GM19455 (cell line): Measurements from ENCODE around the gene SIGLEC11.
"Not testable (repeated sequence)": the region's sequence is repeated elsewhere in the genome, so short reads cannot be mapped to it uniquely, and the experiment has no call there.

Experiments
- ATAC-seq: cut with Tn5 transposase; IDR thresholded peaks from one replicate; pipeline ENCODE4 v1.9.1; 2021; ENCODE audit not compliant: unreplicated experiment

SIGLEC11 gene

GRCh38 chr19:49981603-49982593, 20.9 kb upstream of the SIGLEC11 start:
- no peak for ATAC-seq

- no peak for ATAC-seq
Observed at GRCh38 chr19:49978324-49978723, 17.4 kb upstream of the SIGLEC11 start.

GRCh38 chr19:49977881-49978280, 16.9 kb upstream of the SIGLEC11 start:
- ATAC-seq: no peak

- ATAC-seq: no peak
Observed at GRCh38 chr19:49977076-49977475, 16.1 kb upstream of the SIGLEC11 start.

GRCh38 chr19:49976496-49976895, 15.5 kb upstream of the SIGLEC11 start:
- ATAC-seq: no peak

GRCh38 chr19:49975051-49975450, 14.1 kb upstream of the SIGLEC11 start:
- no peak for ATAC-seq

- ATAC-seq: no peak
Observed at GRCh38 chr19:49973987-49974386, 13.0 kb upstream of the SIGLEC11 start.

- ATAC-seq: no peak
Observed at GRCh38 chr19:49972841-49973240, 11.9 kb upstream of the SIGLEC11 start.

- ATAC-seq: no peak
Observed at GRCh38 chr19:49971991-49972411, 11.0 kb upstream of the SIGLEC11 start.

GRCh38 chr19:49969355-49969754, 8.4 kb upstream of the SIGLEC11 start:
- ATAC-seq: not testable (repeated sequence)

- ATAC-seq: no peak
Observed at GRCh38 chr19:49968279-49968922, 7.4 kb upstream of the SIGLEC11 start.

- not testable (repeated sequence) for ATAC-seq
Observed at GRCh38 chr19:49959892-49960291, 1.1 kb downstream of the SIGLEC11 start.

GRCh38 chr19:49958596-49958995, 2.4 kb downstream of the SIGLEC11 start:
- not testable (repeated sequence) for ATAC-seq

- not testable (repeated sequence) for ATAC-seq
Observed at GRCh38 chr19:49958144-49958543, 2.8 kb downstream of the SIGLEC11 start.

- no peak for ATAC-seq
Observed at GRCh38 chr19:49957262-49957915, 3.6 kb downstream of the SIGLEC11 start.

- ATAC-seq: no peak
Observed at GRCh38 chr19:49956115-49956495, 4.9 kb downstream of the SIGLEC11 start.

GRCh38 chr19:49954933-49955332, 6.0 kb downstream of the SIGLEC11 start:
- ATAC-seq: no peak

- no peak for ATAC-seq
Observed at GRCh38 chr19:49954092-49954829, 6.7 kb downstream of the SIGLEC11 start.

GRCh38 chr19:49953416-49953815, 7.6 kb downstream of the SIGLEC11 start:
- ATAC-seq: no peak

GRCh38 chr19:49952906-49953305, 8.1 kb downstream of the SIGLEC11 start:
- ATAC-seq: no peak

GRCh38 chr19:49952479-49952836, 8.5 kb downstream of the SIGLEC11 start:
- no peak for ATAC-seq
